ENCODE data around the gene COQ5.
"Not testable (repeated sequence)": the region's sequence is repeated elsewhere in the genome, so short reads cannot be mapped to it uniquely, and the experiment has no call there.

COQ5 gene

DNA sequence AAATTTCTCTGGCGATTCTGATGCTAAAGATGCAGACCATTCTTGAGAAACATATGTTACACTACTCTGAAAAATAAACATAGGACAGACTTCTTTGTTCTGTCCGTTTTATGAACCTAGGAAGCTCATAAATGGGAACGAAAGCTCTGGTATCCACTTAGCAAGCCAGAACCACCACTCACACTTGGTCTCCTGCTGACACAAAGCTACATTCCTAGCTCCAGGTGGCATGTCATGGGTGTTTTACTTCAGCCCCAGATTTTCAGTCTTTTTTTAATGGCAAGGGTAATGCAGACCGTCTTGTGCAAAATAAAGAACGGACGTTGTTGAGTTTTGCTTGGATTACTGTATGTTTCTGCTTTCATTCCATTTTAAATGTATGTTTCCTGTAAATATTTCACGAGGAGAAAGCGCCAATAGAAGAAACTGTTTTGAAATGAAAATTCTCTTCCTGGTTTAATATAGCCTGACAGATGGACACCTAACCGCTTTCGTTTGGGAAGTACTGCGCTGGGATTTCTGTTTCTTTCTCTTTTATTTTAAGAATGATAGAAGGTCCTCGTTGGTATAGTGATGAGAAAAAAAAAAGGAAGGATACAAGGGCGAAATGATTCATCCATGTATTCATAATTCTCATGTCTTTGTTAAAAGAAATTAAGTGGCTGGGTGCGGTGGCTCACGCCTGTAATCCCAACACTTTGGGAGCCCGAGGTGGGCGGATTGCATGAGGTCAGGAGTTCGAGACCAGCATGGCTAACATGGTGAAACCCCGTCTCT, 871 bp upstream of the COQ5 start:
- DNase-seq (ENCODE audit: low read depth): no peak

DNA sequence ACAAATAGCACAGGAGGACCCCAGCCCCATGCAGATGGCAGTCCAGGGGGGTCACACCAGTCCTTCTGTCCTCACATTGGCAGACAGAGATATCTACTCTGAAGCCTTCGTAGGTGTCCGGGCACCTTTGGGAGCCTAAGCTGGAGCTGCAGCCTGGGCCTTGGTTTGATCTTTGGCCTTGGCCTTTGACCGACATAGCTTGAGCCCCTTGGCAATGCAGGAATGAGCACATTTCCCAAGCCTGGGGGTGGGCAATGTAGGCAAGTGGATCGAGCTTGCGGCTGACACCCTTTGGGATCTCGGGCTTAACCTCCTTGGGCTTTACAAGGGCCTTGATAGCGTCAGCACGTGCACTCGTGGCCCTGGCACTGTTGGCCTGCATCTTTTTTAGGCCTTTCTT, 6.4 kb downstream of the COQ5 start:
- no peak for DNase-seq (ENCODE audit: low read depth)

DNA sequence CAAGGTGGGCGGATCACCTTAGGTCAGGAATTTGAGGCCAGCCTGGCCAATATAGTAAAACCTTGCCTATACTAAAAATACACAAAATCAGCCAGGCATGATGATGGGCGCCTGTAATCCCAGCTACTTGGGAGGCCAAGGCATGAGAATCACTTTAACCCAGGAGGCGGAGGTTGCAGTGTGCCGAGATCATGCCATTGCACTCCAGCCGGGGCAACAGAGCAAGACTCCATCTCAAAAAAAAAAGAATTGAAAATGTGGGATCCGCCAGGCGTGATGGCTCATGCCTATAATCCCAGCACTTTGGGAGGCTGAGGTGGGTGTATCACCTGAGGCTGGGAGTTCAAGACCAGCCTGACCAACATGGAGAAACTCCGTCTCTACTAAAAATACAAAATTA, 9.6 kb downstream of the COQ5 start:
- DNase-seq (ENCODE audit: low read depth): not testable (repeated sequence)

DNA sequence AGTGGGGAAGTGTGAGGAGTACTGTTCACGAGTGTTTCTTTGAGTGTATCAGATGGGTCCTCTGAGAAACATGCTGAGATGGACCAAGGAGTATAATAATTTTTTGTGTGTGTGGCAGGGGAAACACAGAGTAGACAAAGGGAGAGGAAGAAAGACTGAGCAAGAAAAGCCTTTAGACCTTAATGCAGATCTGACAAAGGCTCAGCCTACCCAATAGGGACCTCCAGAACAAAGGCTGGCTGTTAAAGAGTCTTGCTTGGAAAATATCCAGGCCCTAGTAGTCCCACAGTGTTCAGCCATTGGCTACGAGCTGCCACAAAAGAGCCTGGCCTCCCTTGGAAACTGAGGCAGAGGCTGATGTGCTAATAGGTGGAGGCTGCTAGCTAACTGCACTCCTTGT, 13.5 kb downstream of the COQ5 start:
- DNase-seq (ENCODE audit: low read depth): no peak

DNA sequence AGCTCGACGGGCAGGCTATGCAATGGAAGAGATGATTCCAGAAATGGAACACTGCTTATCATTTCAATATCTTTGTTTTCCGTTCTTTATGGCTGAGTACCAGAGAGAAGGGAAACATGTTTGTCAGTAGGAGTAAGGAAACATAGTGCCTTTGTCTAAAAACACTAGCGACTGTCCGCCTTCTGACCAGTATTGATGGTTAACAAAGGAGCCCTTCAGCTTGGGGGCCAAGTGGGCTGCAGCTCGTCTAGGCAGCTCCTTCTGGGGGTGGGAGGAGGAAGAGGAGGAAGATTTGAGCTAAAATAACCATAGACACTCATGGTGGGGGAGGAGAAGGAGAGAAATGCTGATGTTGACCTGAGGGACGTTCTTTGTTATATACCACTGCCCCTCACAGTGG, 15.0 kb downstream of the COQ5 start:
- no peak for DNase-seq (ENCODE audit: low read depth)

DNA sequence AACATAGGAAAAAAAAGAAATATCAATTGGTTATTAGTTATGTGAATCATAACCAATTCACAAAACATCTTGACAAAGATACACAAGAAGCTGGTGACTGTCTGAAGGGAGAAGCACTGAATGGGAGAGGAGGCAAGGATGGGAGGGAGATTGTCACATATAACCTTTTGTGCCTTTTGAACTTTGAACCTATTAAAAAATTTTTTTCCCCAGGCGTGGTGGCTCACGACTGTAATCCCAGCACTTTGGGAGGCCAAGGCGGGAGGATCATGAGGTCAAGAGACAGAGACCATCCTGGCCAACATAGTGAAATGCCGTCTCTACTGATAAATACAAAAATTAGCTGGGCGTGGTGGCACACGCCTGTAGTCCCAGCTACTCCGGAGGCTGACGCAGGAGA, 20.4 kb downstream of the COQ5 start:
- no peak for DNase-seq (ENCODE audit: low read depth)

DNA sequence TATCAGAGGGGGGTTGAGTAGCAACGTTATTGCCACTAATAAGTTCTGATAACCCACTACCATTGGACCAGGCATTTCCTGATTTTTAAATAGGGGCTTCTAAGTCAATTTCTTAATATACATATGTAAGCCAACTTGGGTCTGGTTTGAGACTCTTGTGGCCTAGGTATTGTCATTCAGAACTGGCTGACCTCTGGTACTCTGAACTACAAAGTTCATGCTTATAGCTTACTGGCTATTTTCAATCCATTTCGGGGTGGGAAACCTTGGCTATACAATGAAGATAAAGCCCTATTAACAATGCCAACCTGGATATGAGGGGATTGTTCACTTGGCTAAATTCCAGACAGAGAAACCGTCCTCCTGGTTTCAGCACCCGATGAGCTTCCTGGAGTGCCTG, 24.4 kb downstream of the COQ5 start:
- no peak for DNase-seq (ENCODE audit: low read depth)

DNA sequence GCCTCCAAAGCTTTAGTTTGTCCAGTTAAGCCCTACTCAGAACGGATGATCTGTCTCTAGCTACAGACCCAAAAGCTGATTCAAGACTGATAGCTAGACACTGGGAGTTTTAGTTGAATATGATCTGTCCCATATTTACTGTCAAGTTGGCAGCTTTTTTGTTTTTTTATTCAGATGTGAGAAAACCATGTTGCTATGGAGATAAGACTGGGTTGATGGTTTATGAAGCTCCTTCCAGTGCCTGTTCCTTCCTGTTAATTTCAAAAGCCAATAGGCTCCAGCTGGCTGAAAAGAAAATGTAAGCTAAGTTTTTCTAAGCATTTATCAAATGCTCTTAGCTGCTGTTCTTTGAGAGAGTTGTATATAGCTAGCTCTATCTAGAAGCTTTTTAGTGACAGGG, 28.4 kb downstream of the COQ5 start:
- no peak for DNase-seq (ENCODE audit: low read depth)

DNA sequence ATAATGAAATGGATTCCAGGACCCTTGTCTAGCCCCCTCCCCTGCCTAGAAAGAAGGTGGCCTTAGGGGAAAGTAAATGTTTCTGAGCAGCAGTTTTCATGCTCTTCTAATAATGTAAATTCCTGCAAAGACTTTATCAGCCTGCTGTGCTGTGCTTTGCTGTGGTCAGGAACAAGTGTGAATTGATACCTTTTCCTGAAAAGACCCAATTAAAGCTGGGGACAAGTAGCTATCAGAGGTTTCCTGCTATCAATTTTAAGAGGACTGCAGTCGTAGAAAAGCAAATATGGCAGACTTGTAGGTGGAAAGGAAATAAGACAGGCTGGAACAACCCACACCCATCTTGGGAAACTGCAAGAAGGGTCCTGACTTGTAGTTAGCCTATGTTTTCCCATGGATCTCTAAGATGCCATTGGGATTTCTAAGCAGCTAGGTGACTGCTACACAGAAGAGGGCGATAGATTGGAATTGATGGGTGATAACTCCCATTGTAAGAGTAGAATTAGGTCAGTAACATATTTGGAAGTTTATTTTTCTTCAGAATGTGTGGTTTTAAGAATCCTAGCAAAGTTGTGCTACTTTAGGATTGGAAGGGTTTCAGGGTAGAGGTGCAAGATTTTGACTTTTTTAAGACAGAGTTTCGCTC, 30.0 kb downstream of the COQ5 start:
- DNase-seq (ENCODE audit: low read depth): no peak

DNA sequence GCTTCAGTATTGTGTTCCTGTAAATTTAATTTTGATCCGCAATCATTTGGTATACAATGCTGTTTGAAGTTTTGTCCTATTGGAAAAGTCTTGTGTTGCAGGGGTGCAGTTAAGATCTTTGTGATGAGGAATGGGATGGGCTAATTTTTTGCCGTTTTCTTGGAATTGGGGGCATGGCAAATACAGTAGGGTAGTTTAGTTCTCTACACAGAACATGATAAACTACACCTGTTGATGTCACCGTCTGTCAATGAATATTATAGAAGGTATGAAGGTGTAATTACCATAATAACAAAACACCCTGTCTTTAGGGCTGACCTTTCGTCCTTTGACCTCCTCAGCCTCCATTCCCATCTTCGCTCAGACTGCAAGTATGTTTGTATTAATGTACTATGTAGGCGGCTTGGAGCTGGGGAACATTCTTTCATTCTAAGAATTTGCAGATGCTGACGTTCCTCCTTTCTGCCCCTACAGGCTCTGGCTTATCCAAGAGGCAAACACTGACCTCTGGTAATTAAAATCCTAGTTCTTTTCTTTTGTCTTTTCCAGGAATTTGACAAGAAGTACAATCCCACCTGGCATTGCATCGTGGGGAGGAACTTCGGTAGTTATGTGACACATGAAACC, 31.3 kb downstream of the COQ5 start:
- no peak for DNase-seq (ENCODE audit: low read depth)

DNA sequence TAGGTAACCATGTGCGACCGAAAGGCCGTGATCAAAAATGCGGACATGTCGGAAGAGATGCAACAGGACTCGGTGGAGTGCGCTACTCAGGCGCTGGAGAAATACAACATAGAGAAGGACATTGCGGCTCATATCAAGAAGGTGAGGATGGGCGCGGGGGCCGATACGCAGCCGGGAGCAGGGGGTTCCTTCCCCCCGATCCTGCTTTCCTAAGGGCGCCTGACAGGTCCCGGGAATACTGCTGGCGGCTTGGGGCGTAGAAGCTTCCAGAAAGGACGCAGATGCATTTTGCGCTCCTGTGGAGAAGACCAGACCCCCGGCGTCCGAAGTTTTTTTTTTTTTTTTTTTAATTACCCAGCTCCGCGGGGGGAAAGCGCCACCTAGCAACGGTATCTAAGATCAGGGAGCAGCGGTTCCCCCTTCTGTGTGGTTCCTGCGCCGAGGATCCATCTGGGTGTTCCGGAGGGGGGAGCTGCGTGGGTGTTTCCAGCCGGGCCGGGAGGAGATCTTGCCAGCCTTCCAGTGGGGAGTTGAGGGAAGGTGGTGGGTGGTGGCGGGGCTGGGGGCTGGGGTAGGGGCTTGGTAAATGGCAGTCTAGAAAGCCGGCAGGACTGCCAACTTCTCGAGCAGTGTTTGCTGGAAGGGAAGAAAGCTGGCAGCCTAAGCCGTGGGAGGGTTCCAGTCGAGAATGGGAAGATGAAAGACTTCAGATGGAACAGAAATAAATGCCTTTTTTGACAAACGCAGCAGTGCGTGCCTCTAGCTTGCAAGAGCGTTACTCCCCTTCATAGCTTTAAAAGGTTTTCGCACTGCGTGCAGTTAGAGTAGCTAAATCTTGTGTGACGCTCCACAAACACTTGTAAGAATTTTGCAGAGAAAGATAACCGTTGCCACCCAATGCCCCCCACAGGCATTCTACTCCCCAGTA, 32.3 kb downstream of the COQ5 start:
- DNase-seq (ENCODE audit: low read depth): peak; percentile 33

DNA sequence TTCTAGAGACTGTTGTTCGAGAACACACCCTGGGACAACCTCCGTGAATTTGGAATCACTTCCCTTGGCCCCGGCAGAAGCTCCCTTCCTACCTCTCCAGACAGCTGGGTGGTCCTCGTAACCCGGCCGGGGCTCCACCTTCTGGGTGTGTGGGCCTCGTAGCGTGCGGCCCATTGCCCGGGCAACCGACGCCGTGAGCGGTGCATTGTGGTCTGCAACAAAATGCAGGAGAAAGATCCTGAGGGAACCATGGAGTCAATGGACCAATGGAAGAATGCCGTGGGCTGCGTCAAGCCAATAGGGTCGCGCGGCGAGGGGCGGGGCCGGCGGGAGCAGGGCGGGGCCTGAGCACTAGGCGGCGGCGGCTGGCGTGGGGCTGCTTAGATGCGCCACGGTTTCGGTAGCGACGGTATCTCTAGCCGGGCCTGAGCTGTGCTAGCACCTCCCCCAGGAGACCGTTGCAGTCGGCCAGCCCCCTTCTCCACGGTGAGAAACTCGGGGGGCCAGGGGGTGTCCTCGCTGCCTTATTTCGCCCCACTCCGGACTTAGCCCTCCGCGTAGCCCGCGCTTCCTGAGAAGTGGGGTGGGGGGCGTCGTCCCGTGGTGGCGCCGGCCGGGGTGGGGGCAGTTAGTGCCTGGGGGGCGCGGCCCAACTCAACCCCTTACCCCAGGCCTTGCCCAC, 33.1 kb downstream of the COQ5 start, which contains the start of gene DYNLL1:
Gene DYNLL1, plus strand, starts transcription at position 383 of the 682 bp plus-strand sequence. CDS start 309 bp downstream, outside the sequence.
- DNase-seq (ENCODE audit: low read depth): peak; percentile 94

DNA sequence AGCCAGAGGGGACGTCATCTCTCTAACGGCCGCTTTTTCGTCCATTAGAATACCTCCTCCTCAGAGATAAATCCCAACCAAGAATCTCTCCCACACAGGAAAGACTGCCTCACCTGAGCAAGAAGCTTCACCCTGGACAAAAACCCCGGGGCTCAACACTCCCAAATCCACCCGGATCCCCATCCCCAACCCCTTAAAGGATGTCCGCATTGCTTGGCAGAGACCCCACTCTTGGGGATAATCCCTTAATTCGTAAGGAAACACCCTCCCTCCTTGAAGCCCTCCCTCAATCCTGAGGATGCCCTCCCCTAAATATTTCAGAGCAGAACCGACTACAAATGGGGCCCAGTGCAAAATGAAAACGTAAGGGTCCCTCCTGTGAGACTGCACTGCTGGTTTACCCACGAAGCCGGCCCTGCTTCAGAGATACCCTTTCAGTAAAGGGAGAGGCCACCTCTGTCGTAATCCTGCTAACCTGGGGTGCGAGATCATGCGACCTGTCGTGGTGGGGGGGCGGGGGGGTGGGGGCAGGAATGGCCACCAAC, 33.7 kb downstream of the COQ5 start:
- no peak for DNase-seq (ENCODE audit: low read depth)

DNA sequence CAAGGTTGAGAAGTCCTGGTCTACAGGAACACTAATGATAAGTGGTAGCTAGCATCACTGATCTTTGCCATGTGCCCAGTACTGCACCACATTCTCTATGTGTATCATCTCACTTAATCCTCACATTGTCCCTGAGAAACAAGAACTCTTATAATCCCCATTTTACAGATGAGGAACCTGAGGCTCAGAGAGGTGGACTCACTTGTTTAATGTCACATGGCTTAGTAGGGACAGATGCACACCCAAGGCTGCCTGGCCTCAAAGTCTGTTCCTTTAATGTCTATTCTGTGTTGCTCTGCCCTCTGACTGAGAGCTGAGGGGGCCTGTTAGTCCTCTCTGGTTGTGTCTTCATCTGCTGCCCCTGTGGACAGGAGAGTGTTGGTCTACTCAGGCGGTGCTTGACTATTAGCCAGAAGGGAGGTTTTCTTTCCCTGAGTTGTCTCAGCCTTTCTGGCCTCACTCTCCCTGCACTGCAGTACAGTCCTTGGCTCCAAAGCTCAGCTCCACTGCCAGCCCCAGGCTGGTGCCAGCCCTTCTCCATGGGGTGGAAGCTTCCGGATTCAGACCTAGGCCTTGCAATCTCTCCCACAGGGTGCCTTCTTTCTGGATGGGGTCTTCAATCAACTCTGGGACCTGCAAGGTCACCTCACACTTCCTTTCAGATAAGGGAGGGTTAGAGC, 38.0 kb downstream of the COQ5 start:
- DNase-seq (ENCODE audit: low read depth): no peak

DNA sequence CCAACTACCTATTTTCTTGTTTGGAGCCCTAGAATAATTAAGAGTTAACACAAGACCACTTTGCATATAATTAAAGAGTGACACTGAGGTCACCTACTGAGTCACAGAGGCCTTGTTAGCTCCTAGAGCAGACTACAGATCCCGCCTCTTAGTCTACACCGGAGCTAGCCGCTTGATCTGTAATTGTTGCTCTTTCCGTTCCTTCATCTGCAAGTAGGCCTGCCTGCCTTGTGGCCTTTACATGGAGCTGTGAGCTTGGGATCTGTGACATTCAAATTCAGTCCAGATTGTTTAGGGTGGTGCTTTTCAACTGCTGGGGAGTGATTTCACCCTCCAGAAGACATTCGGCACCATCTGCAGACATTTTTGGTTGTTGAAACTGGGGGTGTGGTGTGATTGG, 38.6 kb downstream of the COQ5 start:
- DNase-seq (ENCODE audit: low read depth): no peak

DNA sequence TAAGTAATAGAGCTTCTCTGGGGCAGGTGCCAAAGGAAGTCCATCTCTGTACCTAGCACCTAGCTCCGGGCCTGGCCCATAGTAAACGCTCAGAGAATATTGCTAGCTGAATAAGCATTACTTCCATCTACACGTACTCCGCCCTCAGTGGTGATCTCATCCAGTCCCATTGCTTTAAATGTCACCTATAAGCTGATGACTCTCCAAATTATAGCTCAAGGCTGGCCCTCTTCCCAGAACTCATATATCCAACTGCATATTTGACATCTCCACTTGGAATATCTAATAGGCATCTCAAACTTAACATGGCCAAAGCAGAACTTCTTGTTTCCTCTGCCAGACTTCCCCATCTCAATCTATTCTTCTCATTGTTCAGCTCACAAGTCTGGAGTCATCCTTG, 39.9 kb downstream of the COQ5 start:
- DNase-seq (ENCODE audit: low read depth): no peak

DNA sequence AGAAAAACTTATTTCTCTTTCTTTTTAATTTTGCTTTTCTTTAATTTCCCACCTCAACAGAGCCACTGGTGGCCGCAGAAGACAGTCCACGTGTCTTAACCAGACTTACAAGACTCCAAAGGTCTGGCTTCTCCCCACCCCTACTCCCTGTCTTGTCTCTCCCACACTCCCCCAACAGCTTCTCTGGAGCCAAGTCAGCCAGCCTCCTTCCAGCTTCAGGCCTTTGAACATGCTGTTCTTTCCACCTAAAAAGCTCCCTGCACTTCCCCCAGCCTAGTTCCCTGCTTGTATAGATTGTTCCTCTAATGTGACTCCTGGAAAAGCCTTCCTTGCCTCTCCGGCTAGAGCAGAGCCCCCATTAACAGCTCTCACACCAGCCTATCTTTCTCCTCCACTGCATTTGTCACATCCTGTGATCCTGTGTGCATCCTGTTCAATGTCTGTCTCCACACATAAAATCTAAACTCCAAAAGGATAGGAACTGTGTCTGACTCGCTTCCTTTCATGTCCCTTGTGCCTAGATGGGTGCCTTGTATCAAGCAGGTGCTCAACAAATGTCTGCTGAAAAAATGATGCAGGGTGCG, 40.8 kb downstream of the COQ5 start:
- DNase-seq (ENCODE audit: low read depth): no peak

DNA sequence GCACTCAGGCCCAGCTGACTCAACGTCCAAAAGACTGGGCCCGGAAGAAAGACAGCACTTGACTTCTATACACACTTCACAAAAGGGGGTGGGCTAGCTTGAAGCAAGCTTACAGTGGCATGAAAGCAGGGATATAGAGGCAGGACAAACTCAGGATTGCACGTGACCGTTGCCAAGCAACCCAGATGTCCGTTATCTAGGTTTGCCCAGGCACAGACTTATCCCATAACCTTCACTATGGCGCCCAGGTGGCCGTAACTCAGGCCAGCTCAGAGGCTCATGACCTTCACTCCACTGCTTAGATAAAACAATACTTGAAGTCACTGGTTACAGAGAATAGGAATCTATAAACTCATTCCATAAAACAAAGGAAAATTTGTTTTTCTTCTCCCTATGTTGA, 41.4 kb downstream of the COQ5 start:
- not testable (repeated sequence) for DNase-seq (ENCODE audit: low read depth)

DNA sequence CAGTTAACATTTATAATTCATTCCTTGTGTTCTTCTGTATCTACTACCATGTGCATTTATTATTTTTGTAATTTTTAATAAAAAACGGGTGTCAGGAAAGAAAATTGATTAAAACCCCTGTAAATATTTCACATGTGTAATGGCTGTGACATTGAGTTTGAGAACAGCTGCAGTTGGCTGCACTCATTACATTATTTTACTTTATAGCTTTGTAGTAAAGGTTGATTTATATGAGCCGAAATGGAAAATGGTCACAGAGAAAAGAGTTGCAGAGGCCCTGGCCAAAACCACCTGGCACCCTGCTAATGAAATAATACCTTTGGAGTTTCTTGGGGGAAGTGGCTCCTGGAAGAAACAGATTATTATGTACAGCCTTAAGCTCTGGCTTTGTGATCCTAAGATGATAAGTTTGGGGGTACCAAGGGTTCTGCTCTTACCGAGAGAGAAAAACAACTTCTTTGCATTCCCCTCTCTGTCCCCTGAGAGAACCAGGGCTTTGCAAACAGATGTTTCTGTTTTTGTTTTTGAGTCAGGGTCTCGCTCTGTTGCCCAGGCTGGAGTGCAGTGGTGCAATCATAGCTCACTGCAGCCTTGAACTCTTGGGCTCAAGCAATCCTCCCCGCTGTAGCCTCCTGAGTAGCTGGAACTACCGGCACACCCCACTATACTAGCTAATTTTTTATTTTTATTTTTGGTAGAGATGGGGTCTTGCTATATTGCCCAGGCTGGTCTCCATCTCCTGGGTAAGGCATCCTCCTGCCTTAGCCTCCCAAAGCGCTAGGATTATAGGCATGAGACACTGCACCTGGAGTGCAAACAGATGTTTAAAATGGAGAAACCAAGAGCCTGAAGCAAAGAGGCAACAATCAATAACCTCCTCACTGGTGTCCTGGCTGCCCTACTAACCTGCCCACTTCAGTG, 42.7 kb downstream of the COQ5 start:
- DNase-seq (ENCODE audit: low read depth): no peak

Data from stimulated activated CD8-positive, alpha-beta memory T cell treated with anti-CD3 and anti-CD28 coated beads, Interleukin-12 subunit alpha, Interleukin-12 subunit beta, amount 100 ng/mL, for 1 hour (primary cell).